IPS-NIHi7 (cell line): ENCODE data around the gene PAMR1.

Source experiments
- DNase-seq: peaks from one replicate; pipeline ENCODE4 v3.0.0; 2012; ENCODE audit warnings: mixed read lengths; ENCODE audit errors: extremely low spot score

Gene PAMR1

GRCh38 chr11:35402751-35403660, 122.4 kb downstream of the PAMR1 start:
- no peak for DNase-seq

GRCh38 chr11:35398881-35399280, 126.5 kb downstream of the PAMR1 start:
- no peak for DNase-seq

- DNase-seq = no peak
Measured at GRCh38 chr11:35394941-35395340, 130.5 kb downstream of the PAMR1 start.

GRCh38 chr11:35393098-35393497, 132.3 kb downstream of the PAMR1 start:
- DNase-seq = no peak

GRCh38 chr11:35391922-35392688, 133.3 kb downstream of the PAMR1 start:
- DNase-seq = peak; percentile 90

- no peak for DNase-seq
Measured at GRCh38 chr11:35390737-35391682, 134.4 kb downstream of the PAMR1 start.

- DNase-seq = no peak
Measured at GRCh38 chr11:35389897-35390465, 135.4 kb downstream of the PAMR1 start.

GRCh38 chr11:35389112-35389511, 136.3 kb downstream of the PAMR1 start:
- DNase-seq = no peak

- DNase-seq = no peak
Measured at GRCh38 chr11:35388061-35388460, 137.4 kb downstream of the PAMR1 start.

- DNase-seq = no peak
Measured at GRCh38 chr11:35387111-35387982, 138.1 kb downstream of the PAMR1 start.

- no peak for DNase-seq
Measured at GRCh38 chr11:35383953-35384352, 141.5 kb downstream of the PAMR1 start.
